PFSK-1 (cell line): Measurements from ENCODE around the gene ERG28.

Source experiments
- FOXP2 ChIP-seq: optimal IDR thresholded peaks from 2 replicates; pipeline ENCODE3; 2011; ENCODE audit warnings: borderline replicate concordance, control low read depth, inconsistent platforms; ENCODE audit not compliant: insufficient read depth; ENCODE audit errors: extremely low read length, extremely low read depth
- POLR2AphosphoS5 ChIP-seq: IDR thresholded peaks from 2 replicates; pipeline ENCODE4 v1.6.1; 2012; ENCODE audit warnings: low read depth, mild to moderate bottlenecking, control low read depth, low read length, moderate library complexity
- REST ChIP-seq, 2 experiments: IDR thresholded peaks; 2 replicates each; pipeline versions ENCODE4 v1.6.1 to v1.8.0; 2011 to 2012; ENCODE audit warnings: low read depth in 2 of 2, low read length in 2 of 2, control low read depth in 1 of 2, inconsistent platforms in 1 of 2, mild to moderate bottlenecking in 1 of 2, moderate library complexity in 1 of 2; ENCODE audit not compliant: insufficient read depth in 1 of 2
- SIN3A ChIP-seq: IDR thresholded peaks from 2 replicates; pipeline ENCODE4 v1.6.1; 2012; ENCODE audit warnings: mild to moderate bottlenecking, low read length, moderate library complexity, borderline replicate concordance; ENCODE audit not compliant: insufficient read depth
- TAF1 ChIP-seq: IDR thresholded peaks from 2 replicates; pipeline ENCODE4 v1.6.1; 2012; ENCODE audit warnings: low read length, control low read depth, borderline replicate concordance; ENCODE audit not compliant: insufficient read depth

- TF ChIP-seq TAF1 = no peak
- no peak for TF ChIP-seq SIN3A
- no peak for TF ChIP-seq POLR2AphosphoS5
- TF ChIP-seq REST (IDR thresholded peaks at IDR 0.05; ENCODE audit: insufficient read depth in 1 of 2, low read depth in 2 of 2, low read length in 2 of 2) = no peak
- no peak for TF ChIP-seq FOXP2
Measured at GRCh38 chr14:75653563-75653962, 7.1 kb downstream of the ERG28 start.
